BLaER1 (cell line): ENCODE measurements around the gene GTF2A1.

Experiments
- H3K27ac ChIP-seq: shearing (Covaris generic); formaldehyde crosslinking; 2 replicates; pipeline ENCODE4 v1.8.1; 2022
- H3K27me3 ChIP-seq: shearing (Covaris generic); formaldehyde crosslinking; 2 replicates; pipeline ENCODE4 v1.8.1; 2022
- H3K36me3 ChIP-seq: shearing (Covaris generic); formaldehyde crosslinking; 2 replicates; pipeline ENCODE4 v1.8.1; 2022
- H3K4me1 ChIP-seq: shearing (Covaris generic); formaldehyde crosslinking; 2 replicates; pipeline ENCODE4 v1.8.1; 2022
- H3K4me2 ChIP-seq: shearing (Covaris generic); formaldehyde crosslinking; 2 replicates; pipeline ENCODE4 v1.8.1; 2022
- H3K4me3 ChIP-seq: shearing (Covaris generic); formaldehyde crosslinking; 2 replicates; pipeline ENCODE4 v1.8.1; 2022
- H3K9ac ChIP-seq: shearing (Covaris generic); formaldehyde crosslinking; 2 replicates; pipeline ENCODE4 v1.8.1; 2022
- H3K9me3 ChIP-seq: shearing (Covaris generic); formaldehyde crosslinking; 2 replicates; pipeline ENCODE4 v1.8.1; 2022
- H4K20me1 ChIP-seq: shearing (Covaris generic); formaldehyde crosslinking; 2 replicates; pipeline ENCODE4 v1.8.1; 2022
- Cebpa-rat ChIP-seq: shearing (Covaris generic); IDR thresholded peaks from 2 replicates; pipeline ENCODE4 v1.8.1; 2022

Gene GTF2A1

GRCh38 chr14:81147140-81147897 lies 73.4 kb downstream of the GTF2A1 start:
- Histone ChIP-seq H3K9ac (no peak overlapping the region), H3K4me3 (no peak overlapping the region)
- no peak for TF ChIP-seq Cebpa-rat

GRCh38 chr14:81144824-81145603 lies 75.7 kb downstream of the GTF2A1 start:
- no peak overlapping the region for H3K27ac ChIP-seq
- H3K4me3 ChIP-seq, result no peak overlapping the region
- peaks cover 8% of the 10 kb centered on the region for H3K9me3 ChIP-seq
- no peaks in the 10 kb centered on the region for H3K27me3 ChIP-seq
- no peaks in the 10 kb centered on the region for H3K36me3 ChIP-seq
- TF ChIP-seq Cebpa-rat, result no peak
- H3K4me1 ChIP-seq, result peaks cover 14% of the 10 kb centered on the region
- H3K4me2 ChIP-seq, result no peak overlapping the region
- no peaks in the 10 kb centered on the region for H4K20me1 ChIP-seq
- H3K9ac ChIP-seq, result no peak overlapping the region

More at GRCh38 chr14:81147140-81147897, 73.4 kb downstream of the GTF2A1 start:
- H3K27ac ChIP-seq, result peak overlapping the region; percentile 3; the same call in 1 of the 2 replicates
- H3K4me2 ChIP-seq, result peak overlapping the region; percentile 64
- H4K20me1 ChIP-seq, result no peaks in the 10 kb centered on the region
- peaks cover 8% of the 10 kb centered on the region for H3K9me3 ChIP-seq
- peaks cover 14% of the 10 kb centered on the region for H3K4me1 ChIP-seq
- no peaks in the 10 kb centered on the region for H3K36me3 ChIP-seq
- no peaks in the 10 kb centered on the region for H3K27me3 ChIP-seq

DNA sequence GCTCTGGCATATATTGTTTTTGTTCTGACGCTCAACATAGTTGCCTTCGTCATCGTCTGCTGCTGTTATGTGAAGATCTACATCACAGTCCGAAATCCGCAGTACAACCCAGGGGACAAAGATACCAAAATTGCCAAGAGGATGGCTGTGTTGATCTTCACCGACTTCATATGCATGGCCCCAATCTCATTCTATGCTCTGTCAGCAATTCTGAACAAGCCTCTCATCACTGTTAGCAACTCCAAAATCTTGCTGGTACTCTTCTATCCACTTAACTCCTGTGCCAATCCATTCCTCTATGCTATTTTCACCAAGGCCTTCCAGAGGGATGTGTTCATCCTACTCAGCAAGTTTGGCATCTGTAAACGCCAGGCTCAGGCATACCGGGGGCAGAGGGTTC lies 77.0 kb downstream of the GTF2A1 start:
- Histone ChIP-seq H4K20me1 (no peaks in the 10 kb centered on the region), H3K27me3 (no peaks in the 10 kb centered on the region), H3K9me3 (peaks cover 8% of the 10 kb centered on the region; the same call in 1 of the 2 replicates), H3K4me2 (no peak overlapping the region), H3K4me3 (no peak overlapping the region), H3K27ac (no peak overlapping the region), H3K36me3 (no peaks in the 10 kb centered on the region), H3K4me1 (peaks cover 14% of the 10 kb centered on the region), H3K9ac (no peak overlapping the region)
- TF ChIP-seq Cebpa-rat, result no peak

DNA sequence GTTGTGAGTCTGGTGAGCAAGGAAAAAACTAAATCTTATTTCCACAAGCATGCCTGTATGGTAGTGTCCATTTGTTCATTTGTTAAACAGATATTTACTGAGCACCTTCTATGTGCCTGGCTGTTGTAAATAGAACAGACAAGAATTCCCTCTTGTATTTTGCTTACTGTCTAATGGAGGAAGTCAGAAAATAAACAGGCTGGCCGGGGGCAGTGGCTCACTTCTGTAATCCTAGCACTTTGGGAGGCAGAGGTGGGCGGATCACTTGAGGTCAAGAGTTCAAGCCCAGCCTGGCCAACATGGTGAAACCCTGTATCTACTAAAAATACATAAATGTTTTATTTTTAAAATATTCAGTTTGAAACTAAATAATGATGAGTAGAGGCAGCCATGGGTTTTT lies 79.3 kb downstream of the GTF2A1 start:
- H3K4me3 ChIP-seq, result no peak overlapping the region
- H4K20me1 ChIP-seq, result no peaks in the 10 kb centered on the region
- no peak overlapping the region for H3K9ac ChIP-seq
- no peak for TF ChIP-seq Cebpa-rat
- H3K36me3 ChIP-seq, result no peaks in the 10 kb centered on the region
- no peak overlapping the region for H3K27ac ChIP-seq
- no peaks in the 10 kb centered on the region for H3K27me3 ChIP-seq
- H3K4me1 ChIP-seq, result peaks cover under 1% of the 10 kb centered on the region; the same call in 1 of the 2 replicates
- H3K9me3 ChIP-seq, result peaks cover 8% of the 10 kb centered on the region; the same call in 1 of the 2 replicates
- no peak overlapping the region for H3K4me2 ChIP-seq

DNA sequence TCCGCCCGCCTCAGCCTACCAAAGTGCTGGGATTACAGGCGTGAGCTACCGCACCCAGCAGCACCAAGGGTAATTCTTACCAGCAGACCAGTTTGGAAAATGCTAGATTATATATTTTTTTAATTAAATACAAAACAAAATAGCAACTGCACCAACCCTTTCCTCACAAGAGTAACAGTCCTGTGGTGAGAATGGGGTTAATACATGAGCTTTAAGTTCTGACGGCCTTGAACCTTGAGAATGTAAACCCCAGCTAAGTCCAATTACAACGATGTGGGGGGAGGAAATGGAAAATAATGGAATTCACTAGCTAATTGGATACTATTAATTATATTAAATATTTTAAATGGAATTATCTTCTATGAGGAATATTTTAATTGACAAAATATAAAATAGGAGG lies 82.3 kb downstream of the GTF2A1 start:
- no peaks in the 10 kb centered on the region for H3K4me1 ChIP-seq
- H4K20me1 ChIP-seq, result no peaks in the 10 kb centered on the region
- H3K4me3 ChIP-seq, result no peak overlapping the region
- H3K27me3 ChIP-seq, result no peaks in the 10 kb centered on the region
- no peak overlapping the region for H3K27ac ChIP-seq
- no peak for TF ChIP-seq Cebpa-rat
- no peaks in the 10 kb centered on the region for H3K36me3 ChIP-seq
- peaks cover 22% of the 10 kb centered on the region for H3K9me3 ChIP-seq
- no peak overlapping the region for H3K9ac ChIP-seq
- no peak overlapping the region for H3K4me2 ChIP-seq

DNA sequence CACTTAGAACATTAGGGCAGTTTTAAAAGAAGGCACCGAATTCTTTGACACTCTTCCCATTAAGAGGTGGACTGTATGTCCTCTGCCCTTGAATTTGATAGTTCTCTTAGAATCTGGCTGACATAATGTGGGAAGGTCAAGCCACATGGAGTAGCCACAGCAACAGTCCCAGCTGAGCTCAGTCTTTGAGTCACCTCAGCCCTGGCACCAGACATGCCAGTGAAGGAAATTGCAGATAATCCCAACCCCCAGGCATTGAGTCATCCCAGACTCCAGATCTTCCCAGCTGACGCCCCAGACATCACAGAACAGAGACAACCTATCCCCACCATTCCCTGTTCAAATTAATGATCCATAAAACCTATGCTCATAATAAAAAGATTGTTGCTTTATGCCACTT lies 83.4 kb downstream of the GTF2A1 start:
- Histone ChIP-seq H3K9ac (no peak overlapping the region), H3K9me3 (peaks cover 19% of the 10 kb centered on the region), H4K20me1 (no peaks in the 10 kb centered on the region), H3K27me3 (no peaks in the 10 kb centered on the region), H3K27ac (no peak overlapping the region), H3K36me3 (no peaks in the 10 kb centered on the region), H3K4me1 (no peaks in the 10 kb centered on the region), H3K4me3 (no peak overlapping the region), H3K4me2 (no peak overlapping the region)
- no peak for TF ChIP-seq Cebpa-rat

DNA sequence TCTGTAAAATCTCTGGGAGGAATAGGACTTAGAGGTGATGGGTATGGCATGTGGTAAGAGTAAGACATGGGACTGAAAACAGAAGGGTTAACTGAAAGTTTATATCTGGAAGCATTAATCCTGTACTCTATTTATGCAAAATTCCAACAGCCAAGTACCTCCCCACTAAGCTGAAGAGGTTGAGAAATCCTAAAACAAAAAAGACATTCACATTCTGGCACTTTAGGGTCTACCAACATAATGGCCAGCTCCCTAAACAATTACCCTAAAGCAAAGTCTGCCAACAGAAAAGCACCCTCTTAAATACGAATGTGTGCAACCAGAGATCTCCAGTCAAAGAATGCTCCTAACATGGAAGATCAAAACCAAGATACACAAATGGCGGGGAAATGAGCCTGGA lies 87.4 kb downstream of the GTF2A1 start:
- Histone ChIP-seq H3K4me1 (no peaks in the 10 kb centered on the region), H4K20me1 (no peaks in the 10 kb centered on the region), H3K9me3 (peaks cover 19% of the 10 kb centered on the region), H3K4me2 (no peak overlapping the region), H3K36me3 (no peaks in the 10 kb centered on the region), H3K9ac (no peak overlapping the region), H3K27ac (no peak overlapping the region), H3K4me3 (no peak overlapping the region), H3K27me3 (no peaks in the 10 kb centered on the region)
- no peak for TF ChIP-seq Cebpa-rat

DNA sequence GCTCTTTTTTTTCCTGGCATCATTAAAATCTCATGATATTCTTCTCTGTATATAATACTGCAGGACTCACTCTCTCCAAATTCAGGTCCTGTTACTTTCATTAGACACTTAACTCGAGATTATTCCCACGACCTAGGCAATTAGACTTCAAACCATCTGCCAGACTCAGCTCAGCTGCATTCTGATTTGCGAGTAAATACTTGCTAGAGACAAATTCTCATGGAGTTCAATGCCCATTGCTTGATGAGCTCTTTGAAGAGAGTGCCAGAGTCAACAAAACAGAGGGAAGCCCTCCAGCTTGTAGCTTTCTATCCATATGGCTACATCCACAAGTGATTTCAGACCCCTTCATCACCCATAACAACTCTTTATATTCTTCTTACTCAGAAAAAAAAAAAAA lies 88.3 kb downstream of the GTF2A1 start:
- peaks cover 23% of the 10 kb centered on the region for H3K9me3 ChIP-seq
- H3K36me3 ChIP-seq, result no peaks in the 10 kb centered on the region
- H4K20me1 ChIP-seq, result no peaks in the 10 kb centered on the region
- no peaks in the 10 kb centered on the region for H3K4me1 ChIP-seq
- no peak overlapping the region for H3K27ac ChIP-seq
- no peak overlapping the region for H3K9ac ChIP-seq
- H3K27me3 ChIP-seq, result no peaks in the 10 kb centered on the region
- H3K4me3 ChIP-seq, result no peak overlapping the region
- H3K4me2 ChIP-seq, result no peak overlapping the region
- TF ChIP-seq Cebpa-rat, result no peak

GRCh38 chr14:81129242-81129641 lies 91.5 kb downstream of the GTF2A1 start:
- Histone ChIP-seq H3K27me3 (no peaks in the 10 kb centered on the region), H3K9ac (no peak overlapping the region), H3K36me3 (no peaks in the 10 kb centered on the region), H4K20me1 (no peaks in the 10 kb centered on the region), H3K4me2 (no peak overlapping the region), H3K27ac (no peak overlapping the region), H3K9me3 (peaks cover 22% of the 10 kb centered on the region), H3K4me3 (no peak overlapping the region), H3K4me1 (peaks cover 12% of the 10 kb centered on the region)
- no peak for TF ChIP-seq Cebpa-rat

- H3K27me3 ChIP-seq, result no peaks in the 10 kb centered on the region
- H3K36me3 ChIP-seq, result no peaks in the 10 kb centered on the region
Measured at GRCh38 chr14:81127785-81128184, 93.0 kb downstream of the GTF2A1 start.

More at GRCh38 chr14:81127785-81128184, 93.0 kb downstream of the GTF2A1 start:
- Histone ChIP-seq H3K9me3 (peaks cover 18% of the 10 kb centered on the region; the same call in 1 of the 2 replicates), H3K27ac (no peak overlapping the region), H3K4me3 (no peak overlapping the region), H3K4me2 (no peak overlapping the region), H3K4me1 (peaks cover 20% of the 10 kb centered on the region), H4K20me1 (no peaks in the 10 kb centered on the region), H3K9ac (no peak overlapping the region)
- no peak for TF ChIP-seq Cebpa-rat
